ENCODE measurements around the gene ADGRG3. TPM values are rescaled to one million over a fixed set of nuclear protein-coding genes. Genes with fewer than 3 reads are reported as not detected.

Gene ADGRG3
- total and polyA plus RNA-seq, 2 experiments from 2014 or later = not detected

- no peak overlapping the region for H2AFZ ChIP-seq
- Mint-ChIP-seq H3K27ac (no peak overlapping the region), H3K27me3 (ENCODE audit: insufficient read depth, low read depth, poor library complexity) (peaks cover 2% of the 10 kb centered on the region), H3K4me3 (no peak overlapping the region), H3K9me3 (no peaks in the 10 kb centered on the region; the same call in 2 of the 3 replicates), H3K4me1 (peaks cover 8% of the 10 kb centered on the region; the same call in 2 of the 3 replicates), H3K36me3 (ENCODE audit: low read depth) (no peaks in the 10 kb centered on the region)
- no peaks in the 10 kb centered on the region for H3K27me3 ChIP-seq (ENCODE audit: insufficient read depth)
- no peak overlapping the region for H3K4me2 ChIP-seq
- no peaks in the 10 kb centered on the region for H3K36me3 ChIP-seq (ENCODE audit: insufficient read depth)
- H3K4me3 ChIP-seq = no peak overlapping the region
- H3K9me2 ChIP-seq (ENCODE audit: insufficient read depth) = no peaks in the 10 kb centered on the region
- H3K4me1 ChIP-seq (ENCODE audit: insufficient read depth) = no peaks in the 10 kb centered on the region
- H3F3A ChIP-seq (replicated peaks; ENCODE audit: low read depth) = no peaks in the 10 kb centered on the region
- TF ChIP-seq EZH2 (IDR thresholded peaks at IDR 0.05; ENCODE audit: low read depth, unreplicated experiment) (no peak), ZNF114 (CRISPR knock-in tag; IDR thresholded peaks at IDR 0.05) (no peak), JUNB (IDR thresholded peaks at IDR 0.05; ENCODE audit: unreplicated experiment) (no peak), REST (IDR thresholded peaks at IDR 0.05; ENCODE audit: unreplicated experiment) (no peak), POLR2AphosphoS5 (IDR thresholded peaks at IDR 0.05; ENCODE audit: low read depth) (no peak), NANOG (IDR thresholded peaks at IDR 0.05; ENCODE audit: borderline replicate concordance) (no peak), CTCF (conservative IDR thresholded peaks at IDR 0.05; ENCODE audit: low read depth in 2 of 2) (no peak), ZNF331 (CRISPR knock-in tag; IDR thresholded peaks at IDR 0.05; ENCODE audit: low read depth) (no peak), ZNF462 (CRISPR knock-in tag; IDR thresholded peaks at IDR 0.05) (no peak), CREB1 (CRISPR knock-in tag; IDR thresholded peaks at IDR 0.05; ENCODE audit: low read depth) (no peak), EZH2phosphoT487 (IDR thresholded peaks at IDR 0.05; ENCODE audit: unreplicated experiment) (no peak), STAT1 (IDR thresholded peaks at IDR 0.05; ENCODE audit: unreplicated experiment) (no peak)
- TF ChIP-seq, protein P1, sequence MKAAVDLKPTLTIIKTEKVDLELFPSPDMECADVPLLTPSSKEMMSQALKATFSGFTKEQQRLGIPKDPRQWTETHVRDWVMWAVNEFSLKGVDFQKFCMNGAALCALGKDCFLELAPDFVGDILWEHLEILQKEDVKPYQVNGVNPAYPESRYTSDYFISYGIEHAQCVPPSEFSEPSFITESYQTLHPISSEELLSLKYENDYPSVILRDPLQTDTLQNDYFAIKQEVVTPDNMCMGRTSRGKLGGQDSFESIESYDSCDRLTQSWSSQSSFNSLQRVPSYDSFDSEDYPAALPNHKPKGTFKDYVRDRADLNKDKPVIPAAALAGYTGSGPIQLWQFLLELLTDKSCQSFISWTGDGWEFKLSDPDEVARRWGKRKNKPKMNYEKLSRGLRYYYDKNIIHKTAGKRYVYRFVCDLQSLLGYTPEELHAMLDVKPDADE (IDR thresholded peaks at IDR 0.05) = no peak
- no peak overlapping the region for H3K27ac ChIP-seq (ENCODE audit: low read depth)
- H4K20me1 ChIP-seq (replicated peaks; ENCODE audit: insufficient read depth) = no peaks in the 10 kb centered on the region
- DNase-seq (ENCODE audit: low spot score) (no peak), ATAC-seq (no peak)
- H3K79me2 ChIP-seq (replicated peaks; ENCODE audit: insufficient read depth) = no peaks in the 10 kb centered on the region
Observed at GRCh38 chr16:57699481-57699880, 31.4 kb downstream of the ADGRG3 start.

All from GM23338 (cell line).